GM19468 (cell line): ENCODE measurements around the gene ACOT4.
"Not testable (repeated sequence)": the region's sequence is repeated elsewhere in the genome, so short reads cannot be mapped to it uniquely, and the experiment has no call there.

Experiments used
- ATAC-seq: cut with Tn5 transposase; IDR thresholded peaks from one replicate; pipeline ENCODE4 v1.9.1; 2021; ENCODE audit warnings: mild to moderate bottlenecking, moderate library complexity, moderate number of reproducible peaks; ENCODE audit not compliant: unreplicated experiment; ENCODE audit errors: extremely low read depth

ACOT4 gene

DNA sequence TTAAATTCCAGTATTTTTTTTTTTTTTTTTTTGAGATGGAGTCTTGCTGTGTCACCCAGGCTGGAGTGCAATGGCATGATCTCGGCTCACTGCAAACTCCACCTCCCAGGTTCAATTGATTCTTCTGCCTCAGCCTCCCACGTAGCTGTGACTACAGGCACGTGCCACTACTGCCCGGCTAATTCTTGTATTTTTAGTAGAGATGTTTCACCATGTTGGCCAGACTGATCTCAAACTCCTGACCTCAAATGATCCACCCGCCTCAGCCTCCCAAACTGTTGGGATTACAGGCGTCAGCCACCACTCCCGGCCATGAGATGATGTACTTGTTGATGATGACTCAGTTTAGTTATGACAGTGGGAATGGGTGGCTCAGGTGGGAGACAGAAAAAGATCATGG lies 17.4 kb upstream of the ACOT4 start:
- ATAC-seq, result not testable (repeated sequence)

DNA sequence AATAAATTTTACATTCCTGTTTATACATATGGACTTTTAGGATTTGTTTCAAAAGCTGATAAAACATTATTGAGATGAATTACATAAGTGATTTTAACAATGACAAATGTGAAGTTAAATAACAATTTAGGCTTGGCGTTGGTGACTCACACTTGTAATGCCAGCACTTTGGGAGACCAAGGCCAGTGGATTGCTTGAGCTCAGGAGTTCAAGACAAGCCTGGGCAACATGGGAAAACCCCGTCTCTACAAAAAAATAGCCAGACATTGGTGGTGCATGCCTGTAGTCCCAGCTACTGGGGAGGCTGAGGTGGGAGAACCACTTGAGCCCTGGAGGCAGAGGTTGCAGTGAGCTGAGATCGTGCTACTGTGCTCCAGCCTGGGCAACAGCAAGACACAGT lies 15.3 kb upstream of the ACOT4 start:
- ATAC-seq, result no peak

DNA sequence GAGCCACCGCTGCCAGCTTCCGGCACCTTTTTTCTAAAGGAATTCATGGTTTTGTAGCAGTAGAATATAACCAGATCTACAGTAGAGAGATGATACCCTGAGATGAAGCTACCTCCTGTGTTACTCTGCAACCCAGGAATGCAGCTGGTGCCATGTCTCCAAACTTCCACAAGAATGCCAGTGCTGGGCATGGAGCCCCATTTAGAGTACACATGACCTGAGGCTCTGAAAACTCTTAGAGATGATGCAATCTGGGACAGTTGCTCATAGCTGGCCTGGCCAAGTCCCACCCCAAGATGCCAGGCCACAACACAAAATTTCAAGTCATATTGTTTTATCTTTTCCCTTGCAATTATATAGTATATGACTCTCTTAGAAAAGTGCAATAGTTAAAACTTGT lies 14.5 kb upstream of the ACOT4 start:
- not testable (repeated sequence) for ATAC-seq

DNA sequence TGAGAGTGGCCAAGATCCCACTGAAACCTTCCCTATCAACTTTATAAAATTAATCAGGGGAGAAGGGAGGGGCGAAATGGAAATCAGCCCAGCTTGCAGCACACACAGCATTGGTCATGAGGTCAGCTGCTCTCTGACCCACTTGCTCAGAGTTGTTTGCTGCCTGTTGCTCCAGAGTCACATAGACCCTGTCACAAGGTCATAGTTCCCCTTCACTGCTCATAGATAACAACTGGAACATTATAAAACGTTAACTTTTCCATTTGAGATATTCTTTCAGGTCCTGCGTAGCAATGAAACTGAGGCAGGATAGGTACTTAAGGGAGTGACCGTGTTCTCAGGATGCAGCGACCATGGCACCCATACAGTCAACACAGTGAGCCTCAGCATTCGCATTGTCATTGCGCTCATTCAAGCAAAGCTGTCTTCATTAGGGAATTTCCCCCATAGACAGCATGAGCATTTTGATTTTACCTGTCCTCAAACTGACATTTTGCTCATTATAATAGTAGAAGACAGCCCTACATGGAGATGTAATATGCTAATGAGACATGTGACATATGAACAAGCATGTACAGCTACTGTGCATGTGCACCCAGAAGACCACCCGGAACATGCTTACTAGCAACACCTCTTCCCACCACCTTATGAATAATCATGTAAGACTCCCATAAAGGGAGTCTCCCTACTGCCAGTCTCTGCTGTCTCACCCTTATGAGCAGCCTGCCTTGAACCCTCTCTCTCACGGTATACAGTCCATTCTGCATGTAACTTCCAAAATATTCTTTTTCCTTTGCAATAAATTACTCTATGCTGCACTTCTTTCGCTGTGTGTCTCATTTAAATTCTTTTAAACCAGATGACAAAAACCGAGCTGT lies 9.3 kb upstream of the ACOT4 start:
- not testable (repeated sequence) for ATAC-seq

- ATAC-seq, result no peak
Measured at GRCh38 chr14:73588695-73589094, 3.0 kb upstream of the ACOT4 start.

GRCh38 chr14:73589116-73589515 lies 2.6 kb upstream of the ACOT4 start:
- ATAC-seq, result no peak

DNA sequence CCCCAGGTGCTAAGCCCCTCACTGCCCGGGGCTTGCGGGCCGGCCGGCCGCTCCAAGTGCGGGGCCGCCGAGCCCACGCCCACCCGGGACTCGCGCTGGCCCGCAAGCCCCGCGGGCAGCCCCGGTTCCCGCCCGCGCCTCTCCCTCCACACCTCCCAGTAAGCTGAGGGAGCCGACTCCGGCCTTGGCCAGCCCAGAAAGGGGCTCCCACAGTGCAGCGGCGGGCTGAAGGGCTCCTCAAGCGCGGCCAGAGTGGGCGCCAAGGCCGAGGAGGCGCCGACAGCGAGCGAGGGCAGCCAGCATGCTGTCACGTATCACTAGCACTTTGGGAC lies 1.0 kb upstream of the ACOT4 start:
- not testable (repeated sequence) for ATAC-seq

DNA sequence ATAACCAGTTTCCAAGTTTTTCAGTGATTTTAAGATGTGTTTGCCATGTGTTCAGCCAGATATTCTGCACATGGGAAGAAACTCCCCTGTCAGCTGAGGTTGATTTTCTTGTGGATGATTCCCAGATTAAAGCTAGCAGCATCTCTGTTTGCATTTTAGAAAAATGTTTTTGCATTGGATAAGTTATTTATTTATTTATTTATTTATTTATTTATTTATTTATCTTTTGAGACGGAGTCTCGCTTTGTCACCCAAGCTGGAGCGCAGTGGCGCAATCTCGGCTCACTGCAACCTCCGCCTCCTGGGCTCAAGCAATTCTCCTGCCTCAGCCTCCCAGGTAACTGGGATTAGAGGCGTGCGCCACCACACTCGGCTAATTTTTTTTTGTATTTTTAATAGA lies 2.8 kb downstream of the ACOT4 start:
- no peak for ATAC-seq

GRCh38 chr14:73599499-73599898 lies 7.8 kb downstream of the ACOT4 start:
- ATAC-seq, result no peak

DNA sequence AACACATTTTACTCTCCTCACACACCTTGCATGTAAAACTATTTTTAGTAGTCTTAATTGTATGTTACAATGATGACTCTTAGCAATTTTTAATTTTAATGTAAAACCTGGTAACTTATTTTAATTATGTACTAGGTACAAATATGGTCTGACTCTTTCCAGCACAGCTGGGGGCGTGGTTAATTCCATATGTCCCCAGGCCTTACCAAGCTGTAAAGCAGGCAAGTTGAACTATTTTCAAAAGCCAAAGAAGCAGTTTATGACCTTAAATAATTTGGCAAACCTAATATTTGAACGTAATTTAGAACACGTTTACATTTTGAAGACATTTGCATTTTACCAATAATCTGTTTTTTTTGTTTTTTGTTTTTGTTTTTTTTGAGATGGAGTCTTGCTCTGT lies 11.3 kb downstream of the ACOT4 start:
- no peak for ATAC-seq

- no peak for ATAC-seq
Measured at GRCh38 chr14:73606271-73606670, 14.6 kb downstream of the ACOT4 start.

DNA sequence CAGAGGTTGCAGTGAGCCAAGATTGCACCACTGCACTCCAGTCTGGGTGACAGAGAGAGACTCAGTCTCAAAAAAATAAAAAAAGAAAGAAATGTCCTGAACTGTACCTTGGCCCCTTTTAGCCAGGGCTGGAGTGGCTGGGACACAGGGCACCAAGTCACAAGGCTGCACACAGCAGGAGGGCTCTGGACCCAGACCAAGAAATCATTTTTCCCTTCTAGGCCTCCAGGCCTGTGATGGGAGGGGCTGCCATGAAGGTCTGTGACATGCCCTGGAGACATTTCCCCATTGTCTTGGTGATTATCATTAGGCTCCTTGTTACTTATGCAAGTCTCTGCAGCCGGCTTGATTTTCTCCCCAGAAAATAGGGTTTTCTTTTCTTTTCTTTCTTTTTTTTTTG lies 15.6 kb downstream of the ACOT4 start:
- no peak for ATAC-seq

GRCh38 chr14:73610687-73611086 lies 19.0 kb downstream of the ACOT4 start:
- no peak for ATAC-seq

GRCh38 chr14:73612339-73613045 lies 20.8 kb downstream of the ACOT4 start, which contains the start of gene ACOT6:
ACOT6 (plus strand) TSS chr14:73612517; CDS start chr14:73612572, 55 bp downstream.
- ATAC-seq, result no peak

GRCh38 chr14:73613046-73613383 lies 21.3 kb downstream of the ACOT4 start:
- no peak for ATAC-seq

- ATAC-seq, result no peak
Measured at GRCh38 chr14:73613419-73613963, 21.8 kb downstream of the ACOT4 start.

- ATAC-seq, result no peak
Measured at GRCh38 chr14:73616831-73617230, 25.2 kb downstream of the ACOT4 start.

DNA sequence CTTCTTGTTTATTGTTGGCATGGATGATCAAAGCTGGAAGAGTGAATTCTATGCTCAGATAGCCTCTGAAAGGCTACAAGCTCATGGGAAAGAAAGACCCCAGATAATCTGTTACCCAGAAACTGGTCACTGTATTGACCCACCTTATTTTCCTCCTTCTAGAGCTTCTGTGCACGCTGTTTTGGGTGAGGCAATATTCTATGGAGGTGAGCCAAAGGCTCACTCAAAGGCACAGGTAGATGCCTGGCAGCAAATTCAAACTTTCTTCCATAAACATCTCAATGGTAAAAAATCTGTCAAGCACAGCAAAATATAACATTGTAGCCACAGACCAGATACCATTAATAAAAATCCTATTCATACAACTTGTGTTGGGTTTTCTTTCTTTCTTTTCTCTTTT lies 27.9 kb downstream of the ACOT4 start:
- no peak for ATAC-seq

DNA sequence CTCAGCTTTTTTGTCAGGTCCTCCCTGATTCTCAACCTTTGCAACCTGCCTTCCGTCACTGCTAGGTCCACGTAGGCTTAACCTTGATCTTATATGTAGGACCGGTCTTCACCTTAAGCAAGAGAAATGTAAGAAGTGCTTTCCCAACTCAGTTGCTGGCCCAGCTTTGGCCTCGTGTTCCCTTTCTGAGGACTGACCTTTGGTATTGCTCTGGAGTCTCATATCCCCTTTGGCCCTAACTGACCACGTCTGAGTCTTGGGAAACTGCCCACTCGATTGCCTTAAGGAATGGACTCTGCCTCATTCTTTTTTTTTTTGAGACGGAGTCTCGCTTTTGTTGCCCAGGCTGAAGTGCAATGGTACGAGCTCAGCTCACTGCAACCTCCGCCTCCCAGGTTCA lies 28.6 kb downstream of the ACOT4 start:
- no peak for ATAC-seq

DNA sequence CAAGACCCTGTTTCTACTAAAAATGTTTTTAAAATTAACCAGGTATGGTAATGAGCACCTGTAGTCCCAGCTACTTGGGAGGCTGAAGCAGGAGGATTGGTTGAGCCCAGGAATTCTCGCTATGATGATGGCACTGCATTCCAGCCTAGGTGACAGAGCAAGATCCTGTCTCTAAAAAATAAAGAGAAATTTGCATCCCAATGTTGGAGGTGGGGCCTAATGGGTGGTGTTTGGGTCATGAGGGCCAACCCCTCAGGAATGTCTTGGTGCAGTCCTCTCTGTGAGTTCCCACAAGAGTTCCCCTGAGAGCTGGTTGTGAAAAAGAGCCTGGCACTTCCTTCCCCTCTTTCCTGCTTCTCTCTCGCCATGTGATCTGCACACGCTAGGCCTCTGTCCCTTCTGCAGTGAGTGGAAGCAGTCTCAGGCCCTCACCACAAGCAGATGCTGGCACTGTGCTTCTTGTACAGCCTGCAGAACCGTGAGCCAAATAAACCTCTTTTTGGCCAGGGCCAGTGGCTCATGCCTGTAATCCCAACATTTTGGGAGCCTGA lies 31.9 kb downstream of the ACOT4 start:
- ATAC-seq, result no peak

DNA sequence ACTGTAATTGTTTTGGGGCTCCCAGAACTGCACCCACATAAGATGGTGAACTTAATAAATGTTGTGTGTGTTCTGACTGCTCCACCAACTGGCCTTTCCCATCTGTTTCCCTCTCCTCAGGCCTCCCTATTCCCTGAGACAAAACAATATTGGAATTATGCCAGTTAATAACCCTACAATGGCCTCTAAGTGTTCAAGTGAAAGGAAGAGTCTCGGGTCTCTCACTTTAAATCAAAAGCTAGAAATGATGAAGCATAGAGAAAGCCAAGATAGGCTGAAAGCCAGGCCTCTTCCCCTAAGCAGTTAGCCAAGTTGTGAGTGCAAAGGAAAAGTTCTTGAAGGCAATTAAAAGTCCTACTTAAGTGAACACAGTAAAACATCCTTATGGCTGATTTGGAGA lies 34.0 kb downstream of the ACOT4 start:
- ATAC-seq, result no peak
